ENCODE results near the gene ASAH2.

GRCh38 chr10:50250096-50250854, 1.0 kb downstream of the ASAH2 start:
- TF ChIP-seq RAD21 (IDR thresholded peaks at IDR 0.05 in 1 of 2, conservative IDR thresholded peaks at IDR 0.05 in 1 of 2; ENCODE audit: low read depth in 2 of 2, low read length in 2 of 2) (no peak), SIX5 (IDR thresholded peaks at IDR 0.05; ENCODE audit: low read depth, low read length) (no peak), CHD1 (IDR thresholded peaks at IDR 0.05; ENCODE audit: low read depth, low read length) (no peak), JUN (IDR thresholded peaks at IDR 0.05; ENCODE audit: low read depth, low read length) (no peak)
